PC-3 (cell line): Measurements from ENCODE around the gene NNMT. TPM values are rescaled to one million over a fixed set of nuclear protein-coding genes. Genes with fewer than 3 reads are reported as not detected.

Experiments
- ATAC-seq: fragments of 200-7000 bp; cut with Tn5 transposase; 2 replicates; pipeline ENCODE4 v1.9.1; 2020; ENCODE audit warnings: mild to moderate bottlenecking, moderate library complexity
- BruUV-seq: library from RNA; stranded (reverse); fragments of 400-500 nt; replicated peaks from 2 replicates; lab custom pipeline; 2021; lab: Mats Ljungman, UMichigan
- CTCF ChIA-PET: fragments of 300-600 bp; sonication (Branson Sonifier 250); formaldehyde crosslinking; loops from one replicate; lab custom pipeline; 2022; ENCODE audit warnings: antibody characterized with exemption; lab: Charles Lee
- POLR2A ChIA-PET: fragments of 300-600 bp; sonication (Branson Sonifier 250); formaldehyde crosslinking; loops from one replicate; lab custom pipeline; 2022; ENCODE audit warnings: antibody characterized with exemption; ENCODE audit not compliant: unreplicated experiment; lab: Charles Lee
- DNase-seq: peaks from one replicate; pipeline ENCODE4 v3.0.0-alpha.2; 2015
- H2AFZ ChIP-seq: fragments of 300-600 bp; sonication (generic); 2 replicates; pipeline ENCODE4 v1.6.0; 2016; ENCODE audit warnings: antibody characterized with exemption, low read length
- H3F3A ChIP-seq: fragments of 300-600 bp; sonication (generic); one replicate; pipeline ENCODE4 v1.6.0; 2017; ENCODE audit warnings: antibody characterized with exemption, low read length, control low read depth, mild to moderate bottlenecking; ENCODE audit not compliant: unreplicated experiment
- H3K27ac ChIP-seq: fragments of 300-600 bp; sonication (generic); 2 replicates; pipeline ENCODE4 v1.5.1; 2016; ENCODE audit warnings: mild to moderate bottlenecking, low read length
- H3K27me3 ChIP-seq: fragments of 300-600 bp; sonication (generic); 2 replicates; pipeline ENCODE4 v1.6.1; 2016; ENCODE audit warnings: low read length, mixed read lengths
- H3K36me3 ChIP-seq: fragments of 300-600 bp; sonication (generic); 2 replicates; pipeline ENCODE4 v1.6.1; 2016; ENCODE audit warnings: low read depth, mixed run types, low read length, mixed read lengths
- H3K4me1 ChIP-seq: fragments of 300-600 bp; sonication (generic); 2 replicates; pipeline ENCODE4 v1.5.1; 2016; ENCODE audit warnings: low read length; ENCODE audit not compliant: insufficient read depth
- H3K4me2 ChIP-seq: fragments of 300-600 bp; sonication (generic); 2 replicates; pipeline ENCODE4 v1.6.0; 2016; ENCODE audit warnings: low read length
- H3K4me3 ChIP-seq: fragments of 300-600 bp; sonication (generic); 2 replicates; pipeline ENCODE4 v1.5.1; 2016; ENCODE audit warnings: mild to moderate bottlenecking, low read length, mixed read lengths
- H3K79me2 ChIP-seq: fragments of 300-600 bp; sonication (generic); 2 replicates; pipeline ENCODE4 v1.6.1; 2017; ENCODE audit warnings: low read length, mixed read lengths
- H3K9ac ChIP-seq: fragments of 300-600 bp; sonication (generic); 2 replicates; pipeline ENCODE4 v1.6.0; 2016; ENCODE audit warnings: mild to moderate bottlenecking, low read length
- H3K9me2 ChIP-seq: fragments of 300-600 bp; sonication (generic); replicated peaks from 2 replicates; pipeline ENCODE4 v1.6.1; 2016; ENCODE audit warnings: mixed run types, low read length, mixed read lengths
- H3K9me3 ChIP-seq: fragments of 300-600 bp; sonication (generic); 2 replicates; pipeline ENCODE4 v1.6.1; 2016; ENCODE audit warnings: low read length, mixed read lengths
- H4K20me1 ChIP-seq: fragments of 300-600 bp; sonication (generic); 2 replicates; pipeline ENCODE4 v1.6.1; 2016; ENCODE audit warnings: low read length, mixed read lengths
- CTCF ChIP-seq: fragments of 300-600 bp; sonication (generic); conservative IDR thresholded peaks from 2 replicates; pipeline ENCODE4 v1.5.1; 2017; ENCODE audit warnings: antibody characterized with exemption, low read depth, mild to moderate bottlenecking, low read length
- EZH2 ChIP-seq: fragments of 300-600 bp; sonication (generic); IDR thresholded peaks from one replicate; pipeline ENCODE4 v1.6.1; 2017; ENCODE audit warnings: antibody characterized with exemption, mild to moderate bottlenecking, low read length; ENCODE audit not compliant: unreplicated experiment
- EZH2phosphoT487 ChIP-seq: fragments of 300-600 bp; sonication (generic); IDR thresholded peaks from 2 replicates; pipeline ENCODE4 v1.6.1; 2018; ENCODE audit warnings: mild to moderate bottlenecking, antibody characterized with exemption, low read length, borderline replicate concordance
- intact Hi-C: fragments of 100-400 bp; cut with micrococcal nuclease; formaldehyde crosslinking; loops from 2 replicates; pipeline ENCODE4 v1.9.0; 2023
- total RNA-seq: library from RNA; depleted of rRNA; stranded (reverse); fragments of >200 nt; gene quantifications from 2 replicates; pipeline ENCODE4 v1.2.3, GENCODE V29; 2014

Gene NNMT
- total RNA-seq, 1 experiment from 2014 or later, result 23.3 TPM

GRCh38 chr11:114259551-114259983 is 36.6 kb upstream of the NNMT start:
- Histone ChIP-seq H3K9ac (no peak overlapping the region), H3F3A (no peaks in the 10 kb centered on the region), H3K9me2 (no peaks in the 10 kb centered on the region), H3K27ac (no peak overlapping the region), H3K4me3 (no peak overlapping the region), H3K9me3 (no peaks in the 10 kb centered on the region), H4K20me1 (no peaks in the 10 kb centered on the region), H3K4me2 (no peak overlapping the region), H3K79me2 (no peaks in the 10 kb centered on the region), H2AFZ (no peak overlapping the region), H3K4me1 (no peaks in the 10 kb centered on the region), H3K36me3 (no peaks in the 10 kb centered on the region), H3K27me3 (peaks cover 66% of the 10 kb centered on the region)
- ChIA-PET CTCF (no interaction called here), POLR2A (no interaction called here)
- no peak for TF ChIP-seq CTCF
- TF ChIP-seq EZH2phosphoT487, result no peak
- TF ChIP-seq EZH2, result no peak
- intact Hi-C loops, result no loop called here
- BruUV-seq, result no TSS peak
- DNase-seq (no peak), ATAC-seq (no peak)

GRCh38 chr11:114260077-114260476 is 36.1 kb upstream of the NNMT start:
- H3K27ac ChIP-seq, result no peak overlapping the region
- H3K27me3 ChIP-seq, result peaks cover 69% of the 10 kb centered on the region
- ChIA-PET POLR2A (interaction anchor here (0.6 kb wide), 1 partner anchor 219 kb away, joined by 3 read pairs; no protein-coding TSS in a partner anchor), CTCF (interaction anchor here (1.0 kb wide), 1 partner anchor 266 kb away, joined by 10 read pairs; no protein-coding TSS in a partner anchor)
- H3K9me2 ChIP-seq, result no peaks in the 10 kb centered on the region
- no peaks in the 10 kb centered on the region for H3K9me3 ChIP-seq
- TF ChIP-seq EZH2phosphoT487, result no peak
- no peak for TF ChIP-seq EZH2
- TF ChIP-seq CTCF, result no peak
- no peak overlapping the region for H3K4me2 ChIP-seq
- BruUV-seq, result no TSS peak
- no peaks in the 10 kb centered on the region for H4K20me1 ChIP-seq
- intact Hi-C loops, result loop anchor here (5.0 kb wide), 1 partner anchor 953 kb away; no protein-coding TSS in a partner anchor
- H3K36me3 ChIP-seq, result no peaks in the 10 kb centered on the region
- ATAC-seq (no peak), DNase-seq (no peak)
- no peaks in the 10 kb centered on the region for H3K79me2 ChIP-seq
- H3K4me1 ChIP-seq, result no peaks in the 10 kb centered on the region
- H3F3A ChIP-seq, result no peaks in the 10 kb centered on the region
- no peak overlapping the region for H3K9ac ChIP-seq
- no peak overlapping the region for H3K4me3 ChIP-seq
- no peak overlapping the region for H2AFZ ChIP-seq

GRCh38 chr11:114260483-114260882 is 35.7 kb upstream of the NNMT start:
- Histone ChIP-seq H3K4me3 (no peak overlapping the region), H2AFZ (no peak overlapping the region), H3K4me1 (no peaks in the 10 kb centered on the region), H4K20me1 (no peaks in the 10 kb centered on the region), H3K36me3 (no peaks in the 10 kb centered on the region), H3K79me2 (no peaks in the 10 kb centered on the region), H3K27me3 (peaks cover 73% of the 10 kb centered on the region), H3K27ac (no peak overlapping the region), H3K9ac (no peak overlapping the region), H3K9me3 (no peaks in the 10 kb centered on the region), H3K4me2 (no peak overlapping the region), H3F3A (no peaks in the 10 kb centered on the region), H3K9me2 (no peaks in the 10 kb centered on the region)
- intact Hi-C loops, result loop anchor here (5.0 kb wide), 1 partner anchor 953 kb away; no protein-coding TSS in a partner anchor
- CTCF ChIA-PET, result interaction anchor here (1.0 to 1.6 kb wide), 2 partner anchors 257 to 266 kb away, joined by 4 to 10 read pairs; no protein-coding TSS in a partner anchor
- ATAC-seq, result no peak
- POLR2A ChIA-PET, result interaction anchor here (0.6 kb wide), 1 partner anchor 219 kb away, joined by 3 read pairs; no protein-coding TSS in a partner anchor
- BruUV-seq, result no TSS peak
- no peak for DNase-seq
- no peak for TF ChIP-seq EZH2phosphoT487
- TF ChIP-seq CTCF, result no peak
- TF ChIP-seq EZH2, result no peak
